ENCODE results near the gene HOXB9.

DNA sequence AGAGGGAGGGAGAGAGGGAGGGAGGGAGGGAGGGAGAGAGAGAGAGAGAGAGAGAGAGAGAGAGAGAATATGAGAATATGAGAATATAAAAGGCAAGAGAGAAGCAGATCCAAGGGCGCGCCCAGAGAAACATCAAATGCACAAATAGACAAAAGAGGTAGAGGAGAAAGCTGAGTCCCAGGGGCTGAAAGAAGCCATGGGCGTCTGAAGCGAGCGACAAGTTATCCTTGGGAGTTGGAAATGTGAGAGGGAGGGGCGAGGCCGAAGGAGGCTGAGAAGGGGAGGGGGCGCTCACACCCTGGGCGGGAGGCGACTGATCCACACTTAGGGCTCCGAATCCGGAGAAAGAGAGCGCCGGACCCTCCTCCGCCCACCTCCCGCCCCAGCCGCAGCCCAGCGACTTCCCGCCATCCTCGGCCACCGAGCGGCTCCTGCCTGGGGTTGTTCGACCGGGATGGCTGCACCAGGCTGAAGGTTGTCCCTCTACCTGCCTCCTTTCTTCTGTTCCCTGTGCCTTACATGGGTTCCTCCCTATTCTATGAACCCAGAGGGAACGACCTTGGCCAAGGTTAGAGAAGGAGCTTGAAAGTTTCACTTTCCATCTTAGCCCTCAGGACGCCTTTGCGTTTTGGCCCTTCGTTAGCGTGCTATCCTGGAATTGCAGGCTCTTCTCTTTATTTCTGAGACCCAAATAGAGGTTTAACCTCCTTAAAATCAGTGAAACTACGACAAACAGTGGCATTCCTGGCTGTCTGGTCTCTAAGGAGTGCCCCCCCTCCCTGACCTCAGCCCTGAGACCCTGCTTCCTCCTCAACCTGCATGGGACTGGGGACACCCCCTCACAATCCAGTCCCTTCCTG is 21.2 kb upstream of the HOXB9 start:
- TF ChIP-seq, protein P1, sequence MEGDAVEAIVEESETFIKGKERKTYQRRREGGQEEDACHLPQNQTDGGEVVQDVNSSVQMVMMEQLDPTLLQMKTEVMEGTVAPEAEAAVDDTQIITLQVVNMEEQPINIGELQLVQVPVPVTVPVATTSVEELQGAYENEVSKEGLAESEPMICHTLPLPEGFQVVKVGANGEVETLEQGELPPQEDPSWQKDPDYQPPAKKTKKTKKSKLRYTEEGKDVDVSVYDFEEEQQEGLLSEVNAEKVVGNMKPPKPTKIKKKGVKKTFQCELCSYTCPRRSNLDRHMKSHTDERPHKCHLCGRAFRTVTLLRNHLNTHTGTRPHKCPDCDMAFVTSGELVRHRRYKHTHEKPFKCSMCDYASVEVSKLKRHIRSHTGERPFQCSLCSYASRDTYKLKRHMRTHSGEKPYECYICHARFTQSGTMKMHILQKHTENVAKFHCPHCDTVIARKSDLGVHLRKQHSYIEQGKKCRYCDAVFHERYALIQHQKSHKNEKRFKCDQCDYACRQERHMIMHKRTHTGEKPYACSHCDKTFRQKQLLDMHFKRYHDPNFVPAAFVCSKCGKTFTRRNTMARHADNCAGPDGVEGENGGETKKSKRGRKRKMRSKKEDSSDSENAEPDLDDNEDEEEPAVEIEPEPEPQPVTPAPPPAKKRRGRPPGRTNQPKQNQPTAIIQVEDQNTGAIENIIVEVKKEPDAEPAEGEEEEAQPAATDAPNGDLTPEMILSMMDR (IDR thresholded peaks at IDR 0.05), result no peak
- TF ChIP-seq POLR2A (IDR thresholded peaks at IDR 0.05), result no peak
